Measurements from ENCODE around the gene CNIH3. TPM values are rescaled to one million over a fixed set of nuclear protein-coding genes. Genes with fewer than 3 reads are reported as not detected.

CNIH3 gene
- total and polyA plus RNA-seq, 2 donors (not counting 3 experiments of a cell fraction or from before 2014, with no cell fraction given) = 1.3 to 2.5 TPM

DNA sequence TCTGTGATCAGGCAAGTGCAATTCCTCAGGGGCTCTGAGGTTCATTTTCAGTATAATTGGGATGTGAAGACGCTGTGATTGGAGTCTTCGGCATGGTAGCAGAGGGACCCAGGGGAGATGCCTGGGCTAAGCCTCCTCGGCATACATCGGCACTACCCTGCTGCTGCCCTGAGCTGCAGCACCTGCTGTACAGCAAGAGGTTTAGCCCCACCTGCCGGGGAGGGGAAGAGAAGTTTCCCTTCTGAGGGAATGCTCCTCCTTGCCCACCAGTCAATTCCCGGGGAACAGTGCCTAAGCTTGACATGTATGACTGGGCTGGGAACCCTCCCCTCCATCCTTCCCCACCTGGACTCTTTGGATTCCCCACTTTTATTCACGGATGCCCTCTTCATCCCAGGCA lies 24.9 kb downstream of the CNIH3 start:
- Histone ChIP-seq H3K36me3 (ENCODE audit: control insufficient read depth in 2 of 2, extremely low read depth in 1 of 2, insufficient read depth in 2 of 2, low read length in 2 of 2) (no peaks in the 10 kb centered on the region), H3K27ac (ENCODE audit: insufficient read depth, low read depth, low read length) (no peak overlapping the region), H3K9ac (replicated peaks; ENCODE audit: extremely low read depth, insufficient read depth, low read length) (no peak overlapping the region), H3K9me1 (replicated peaks; ENCODE audit: control insufficient read depth, extremely low read depth, insufficient read depth, low read length) (no peaks in the 10 kb centered on the region), H3K27me3 (ENCODE audit: control insufficient read depth in 2 of 2, insufficient read depth in 2 of 2, low read length in 2 of 2) (no peaks in the 10 kb centered on the region), H3K4me1 (ENCODE audit: control insufficient read depth, extremely low read depth, insufficient read depth, low read length) (peaks cover 3% of the 10 kb centered on the region), H3K4me3 (replicated peaks in 1 of 3; ENCODE audit: insufficient read depth in 1 of 3, low read depth in 1 of 3, low read length in 3 of 3) (no peak overlapping the region), H2AFZ (ENCODE audit: low read depth, low read length) (no peak overlapping the region), H3K4me2 (ENCODE audit: insufficient read depth, low read length) (no peak overlapping the region), H3K79me2 (ENCODE audit: control insufficient read depth, insufficient read depth, low read length) (no peaks in the 10 kb centered on the region), H3K9me3 (replicated peaks; ENCODE audit: control insufficient read depth, insufficient read depth, low read length) (no peaks in the 10 kb centered on the region), H4K20me1 (replicated peaks; ENCODE audit: control insufficient read depth, extremely low read depth, insufficient read depth, low read length) (no peaks in the 10 kb centered on the region)
- ChIA-PET CTCF (interaction anchor here (1.4 kb wide), 1 partner anchor 128 kb away, joined by 5 read pairs; no protein-coding TSS in a partner anchor), POLR2A (no interaction called here)
- BruUV-seq (replicated peaks) = no TSS peak
- dilution Hi-C loops (cut with MboI; ENCODE audit: extremely low pct_ligation_motif_present, low sequenced_read_pairs) (no loop called here), intact Hi-C loops (cut with micrococcal nuclease) (no loop called here)
- TF ChIP-seq FOS (IDR thresholded peaks at IDR 0.05; ENCODE audit: borderline replicate concordance, insufficient read depth, low read length) = no peak
- TF ChIP-seq POLR2A (IDR thresholded peaks at IDR 0.05; ENCODE audit: low read depth, low read length) = no peak
- TF ChIP-seq EZH2 (IDR thresholded peaks at IDR 0.05; ENCODE audit: borderline replicate concordance, low read depth, low read length, severe bottlenecking) = no peak
- no peak for TF ChIP-seq GATA2 (IDR thresholded peaks at IDR 0.05; ENCODE audit: insufficient read depth, insufficient read length, low read depth, low read length)
- TF ChIP-seq, protein P1, sequence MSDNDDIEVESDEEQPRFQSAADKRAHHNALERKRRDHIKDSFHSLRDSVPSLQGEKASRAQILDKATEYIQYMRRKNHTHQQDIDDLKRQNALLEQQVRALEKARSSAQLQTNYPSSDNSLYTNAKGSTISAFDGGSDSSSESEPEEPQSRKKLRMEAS (IDR thresholded peaks at IDR 0.05; ENCODE audit: insufficient read depth, insufficient read length) = no peak
- TF ChIP-seq JUN (IDR thresholded peaks at IDR 0.05; ENCODE audit: borderline replicate concordance, insufficient read depth, insufficient read length, low read depth) = no peak
- TF ChIP-seq MYC (IDR thresholded peaks at IDR 0.05; ENCODE audit: low read depth, low read length) = no peak
- no peak for TF ChIP-seq POLR2AphosphoS5 (IDR thresholded peaks at IDR 0.05; ENCODE audit: insufficient read depth, low read depth, low read length)
- TF ChIP-seq, protein P2, sequence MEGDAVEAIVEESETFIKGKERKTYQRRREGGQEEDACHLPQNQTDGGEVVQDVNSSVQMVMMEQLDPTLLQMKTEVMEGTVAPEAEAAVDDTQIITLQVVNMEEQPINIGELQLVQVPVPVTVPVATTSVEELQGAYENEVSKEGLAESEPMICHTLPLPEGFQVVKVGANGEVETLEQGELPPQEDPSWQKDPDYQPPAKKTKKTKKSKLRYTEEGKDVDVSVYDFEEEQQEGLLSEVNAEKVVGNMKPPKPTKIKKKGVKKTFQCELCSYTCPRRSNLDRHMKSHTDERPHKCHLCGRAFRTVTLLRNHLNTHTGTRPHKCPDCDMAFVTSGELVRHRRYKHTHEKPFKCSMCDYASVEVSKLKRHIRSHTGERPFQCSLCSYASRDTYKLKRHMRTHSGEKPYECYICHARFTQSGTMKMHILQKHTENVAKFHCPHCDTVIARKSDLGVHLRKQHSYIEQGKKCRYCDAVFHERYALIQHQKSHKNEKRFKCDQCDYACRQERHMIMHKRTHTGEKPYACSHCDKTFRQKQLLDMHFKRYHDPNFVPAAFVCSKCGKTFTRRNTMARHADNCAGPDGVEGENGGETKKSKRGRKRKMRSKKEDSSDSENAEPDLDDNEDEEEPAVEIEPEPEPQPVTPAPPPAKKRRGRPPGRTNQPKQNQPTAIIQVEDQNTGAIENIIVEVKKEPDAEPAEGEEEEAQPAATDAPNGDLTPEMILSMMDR (IDR thresholded peaks at IDR 0.05; ENCODE audit: extremely low read depth in 1 of 2, insufficient read depth in 1 of 2, low read depth in 1 of 2, low read length in 2 of 2) = no peak
- FAIRE-seq = no peak
- no peak for DNase-seq (ENCODE audit: low read depth, low spot score)

All from endothelial cell of umbilical vein (primary cell).